HepG2 (cell line): ENCODE results near the gene NFILZ. TPM values are rescaled to one million over a fixed set of nuclear protein-coding genes. Genes with fewer than 3 reads are reported as not detected.
A peak's percentile ranks its signal among the peaks of the same experiment; 100 is the strongest.

Experiments
- BRCA1 ChIP-seq: sonication (generic); formaldehyde crosslinking; IDR thresholded peaks from 2 replicates; pipeline ENCODE4 v1.4.0; 2020; ENCODE audit warnings: missing genetic modification reagents
- CCAR2 ChIP-seq: fragments of 200-400 bp; formaldehyde crosslinking; optimal IDR thresholded peaks from 2 replicates; pipeline ENCODE3; 2018; ENCODE audit warnings: low read depth, mild to moderate bottlenecking, low read length, moderate library complexity
- EHMT2 ChIP-seq: fragments of 200-600 bp; sonication (generic); IDR thresholded peaks from 2 replicates; pipeline ENCODE4 v1.7.0; 2017; ENCODE audit warnings: antibody characterized with exemption, low read depth, low read length, borderline replicate concordance
- FOXO1 ChIP-seq: sonication (generic); formaldehyde crosslinking; IDR thresholded peaks from 2 replicates; pipeline ENCODE4 v1.4.0; 2020; ENCODE audit warnings: missing genetic modification reagents
- HBP1 ChIP-seq: IDR thresholded peaks from 2 replicates; pipeline ENCODE4 v1.6.1; 2016; ENCODE audit warnings: low read depth, control low read depth
- HNRNPUL1 ChIP-seq: fragments of 200-400 bp; formaldehyde crosslinking; IDR thresholded peaks from 2 replicates; pipeline ENCODE4 v1.6.1; 2017; ENCODE audit warnings: low read depth, mild to moderate bottlenecking, low read length, moderate library complexity
- JDP2 ChIP-seq: sonication (generic); formaldehyde crosslinking; IDR thresholded peaks from 2 replicates; pipeline ENCODE4 v1.8.1; 2022; ENCODE audit warnings: missing genetic modification reagents, borderline replicate concordance
- LCORL ChIP-seq, 2 experiments: fragments of 450-650 bp in 1 of 2; sonication (generic) in 1 of 2; formaldehyde crosslinking in 1 of 2; IDR thresholded peaks; 2 replicates each; pipeline versions ENCODE4 v1.5.0 to v1.6.1; 2017 to 2020; ENCODE audit warnings: antibody characterized with exemption in 1 of 2, missing genetic modification reagents in 1 of 2
- MAZ ChIP-seq, 2 experiments: sonication (generic) in 1 of 2; formaldehyde crosslinking in 1 of 2; IDR thresholded peaks; 2 replicates each; pipeline versions ENCODE4 v1.5.0 to v1.6.1; 2012 to 2020; ENCODE audit warnings: low read depth in 2 of 2, mild to moderate bottlenecking in 2 of 2, borderline replicate concordance in 1 of 2, improper control_type of control experiment in 1 of 2, low read length in 1 of 2, missing genetic modification reagents in 1 of 2, moderate library complexity in 1 of 2
- MIER3 ChIP-seq: IDR thresholded peaks from 2 replicates; pipeline ENCODE4 v1.6.1; 2016; ENCODE audit warnings: missing compliant biosample characterization, borderline replicate concordance
- NCOR1 ChIP-seq: fragments of 200-600 bp; sonication (generic); IDR thresholded peaks from 2 replicates; pipeline ENCODE4 v1.7.0; 2017; ENCODE audit warnings: antibody characterized with exemption, low read length, borderline replicate concordance
- PHF8 ChIP-seq: sonication (generic); formaldehyde crosslinking; IDR thresholded peaks from 2 replicates; pipeline ENCODE4 v1.5.0; 2020; ENCODE audit warnings: missing genetic modification reagents
- RXRB ChIP-seq: IDR thresholded peaks from 2 replicates; pipeline ENCODE4 v1.6.1; 2016; ENCODE audit warnings: borderline replicate concordance, missing genetic modification reagents, missing compliant biosample characterization
- SATB2 ChIP-seq: sonication (generic); formaldehyde crosslinking; IDR thresholded peaks from 2 replicates; pipeline ENCODE4 v1.5.0; 2020; ENCODE audit warnings: missing genetic modification reagents
- SMARCC2 ChIP-seq: fragments of 450-650 bp; IDR thresholded peaks from 2 replicates; pipeline ENCODE4 v1.6.1; 2017; ENCODE audit warnings: antibody characterized with exemption, mild to moderate bottlenecking
- ZNF12 ChIP-seq: sonication (generic); formaldehyde crosslinking; IDR thresholded peaks from 2 replicates; pipeline ENCODE4 v1.5.0; 2020; ENCODE audit warnings: missing genetic modification reagents
- ZNF337 ChIP-seq: sonication (generic); formaldehyde crosslinking; IDR thresholded peaks from 2 replicates; pipeline ENCODE4 v1.5.1; 2020; ENCODE audit warnings: missing genetic modification reagents, low read depth, mild to moderate bottlenecking, borderline replicate concordance
- ZNF530 ChIP-seq: sonication (generic); formaldehyde crosslinking; IDR thresholded peaks from 2 replicates; pipeline ENCODE4 v1.5.0; 2020; ENCODE audit warnings: low read depth, mild to moderate bottlenecking, missing genetic modification reagents
- ZNF720 ChIP-seq: sonication (generic); formaldehyde crosslinking; IDR thresholded peaks from 2 replicates; pipeline ENCODE4 v1.4.0; 2020; ENCODE audit warnings: missing genetic modification reagents
- polyA plus RNA-seq, 8 experiments: library from polyadenylated mRNA; depleted of rRNA in 3 of 8; stranded (reverse) in 7 of 8; unstranded in 1 of 8; fragments of >200 nt; fragmentation: Illumina TruSeq in 4 of 8; extraction: Trizol in 4 of 8; gene quantifications; 2 replicates each; pipeline versions ENCODE4 v1.2.1 to v1.2.3, GENCODE V29; 2011 to 2016; ENCODE audit warnings: low read depth in 4 of 8, missing spikeins in 1 of 8, mixed read lengths in 1 of 8; ENCODE audit not compliant: insufficient read depth in 1 of 8
- total RNA-seq, 5 experiments: library from RNA; depleted of rRNA; stranded (reverse); fragments of >200 nt; fragmentation: Illumina TruSeq; extraction: Trizol; gene quantifications; 2 replicates each; pipeline ENCODE4 v1.2.3, GENCODE V29; 2016; ENCODE audit warnings: low read depth in 1 of 5
- TF ChIP-seq, protein P1 (sequence below), 2 experiments: IDR thresholded peaks; 2 replicates each; pipeline ENCODE4 v1.6.1; 2011 to 2012; ENCODE audit warnings: low read length in 2 of 2, borderline replicate concordance in 1 of 2, low read depth in 1 of 2, mild to moderate bottlenecking in 1 of 2, moderate library complexity in 1 of 2
- TF ChIP-seq, protein P2 (sequence below): IDR thresholded peaks from 2 replicates; pipeline ENCODE4 v1.6.1; 2018; ENCODE audit warnings: missing genetic modification reagents, mild to moderate bottlenecking, missing compliant biosample characterization
- TF ChIP-seq, protein P3 (sequence below): sonication (generic); formaldehyde crosslinking; conservative IDR thresholded peaks from 2 replicates; pipeline ENCODE4 v1.4.0; 2020; ENCODE audit warnings: missing genetic modification reagents

Gene NFILZ
- total and polyA plus RNA-seq, 2 of the 13 experiments (the other 11 are each of a cell fraction or from before 2014, with no cell fraction given): not detected

- TF ChIP-seq BRCA1 (CRISPR knock-in tag) (no peak), SMARCC2 (no peak), EHMT2 (peak; percentile 81; the same call in 1 of the 2 replicates), ZNF720 (no peak), MIER3 (CRISPR knock-in tag) (peak; percentile 40; the same call in 1 of the 2 replicates), MAZ (IDR thresholded peaks at IDR 0.05; ENCODE audit: borderline replicate concordance, low read depth, low read length) (no peak), MAZ (CRISPR knock-in tag; IDR thresholded peaks at IDR 0.05; ENCODE audit: low read depth) (peak; percentile 55; the same call in 1 of the 2 replicates), NCOR1 (peak; percentile 90), ZNF12 (CRISPR knock-in tag) (0 out of 2 replicates have a peak, but pooled peaks have one; percentile 43), JDP2 (CRISPR knock-in tag) (no peak), ZNF530 (CRISPR knock-in tag) (no peak), CCAR2 (no peak), ZNF337 (CRISPR knock-in tag) (no peak), SATB2 (CRISPR knock-in tag) (no peak), HBP1 (CRISPR knock-in tag) (no peak; the same call in 1 of the 2 replicates), LCORL (IDR thresholded peaks at IDR 0.05) (no peak), LCORL (CRISPR knock-in tag; IDR thresholded peaks at IDR 0.05) (peak; percentile 75; the same call in 1 of the 2 replicates), PHF8 (no peak), FOXO1 (CRISPR knock-in tag) (peak; percentile 67; the same call in 1 of the 2 replicates), HNRNPUL1 (no peak), RXRB (CRISPR knock-in tag) (peak; percentile 69; the same call in 1 of the 2 replicates)
- TF ChIP-seq, protein P1, sequence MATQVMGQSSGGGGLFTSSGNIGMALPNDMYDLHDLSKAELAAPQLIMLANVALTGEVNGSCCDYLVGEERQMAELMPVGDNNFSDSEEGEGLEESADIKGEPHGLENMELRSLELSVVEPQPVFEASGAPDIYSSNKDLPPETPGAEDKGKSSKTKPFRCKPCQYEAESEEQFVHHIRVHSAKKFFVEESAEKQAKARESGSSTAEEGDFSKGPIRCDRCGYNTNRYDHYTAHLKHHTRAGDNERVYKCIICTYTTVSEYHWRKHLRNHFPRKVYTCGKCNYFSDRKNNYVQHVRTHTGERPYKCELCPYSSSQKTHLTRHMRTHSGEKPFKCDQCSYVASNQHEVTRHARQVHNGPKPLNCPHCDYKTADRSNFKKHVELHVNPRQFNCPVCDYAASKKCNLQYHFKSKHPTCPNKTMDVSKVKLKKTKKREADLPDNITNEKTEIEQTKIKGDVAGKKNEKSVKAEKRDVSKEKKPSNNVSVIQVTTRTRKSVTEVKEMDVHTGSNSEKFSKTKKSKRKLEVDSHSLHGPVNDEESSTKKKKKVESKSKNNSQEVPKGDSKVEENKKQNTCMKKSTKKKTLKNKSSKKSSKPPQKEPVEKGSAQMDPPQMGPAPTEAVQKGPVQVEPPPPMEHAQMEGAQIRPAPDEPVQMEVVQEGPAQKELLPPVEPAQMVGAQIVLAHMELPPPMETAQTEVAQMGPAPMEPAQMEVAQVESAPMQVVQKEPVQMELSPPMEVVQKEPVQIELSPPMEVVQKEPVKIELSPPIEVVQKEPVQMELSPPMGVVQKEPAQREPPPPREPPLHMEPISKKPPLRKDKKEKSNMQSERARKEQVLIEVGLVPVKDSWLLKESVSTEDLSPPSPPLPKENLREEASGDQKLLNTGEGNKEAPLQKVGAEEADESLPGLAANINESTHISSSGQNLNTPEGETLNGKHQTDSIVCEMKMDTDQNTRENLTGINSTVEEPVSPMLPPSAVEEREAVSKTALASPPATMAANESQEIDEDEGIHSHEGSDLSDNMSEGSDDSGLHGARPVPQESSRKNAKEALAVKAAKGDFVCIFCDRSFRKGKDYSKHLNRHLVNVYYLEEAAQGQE (IDR thresholded peaks at IDR 0.05; ENCODE audit: borderline replicate concordance in 1 of 2, low read depth in 1 of 2, low read length in 2 of 2): 0 out of 4 replicates have a peak, but pooled peaks of 1 of the 2 experiments have one; percentile 19
- TF ChIP-seq, protein P2, sequence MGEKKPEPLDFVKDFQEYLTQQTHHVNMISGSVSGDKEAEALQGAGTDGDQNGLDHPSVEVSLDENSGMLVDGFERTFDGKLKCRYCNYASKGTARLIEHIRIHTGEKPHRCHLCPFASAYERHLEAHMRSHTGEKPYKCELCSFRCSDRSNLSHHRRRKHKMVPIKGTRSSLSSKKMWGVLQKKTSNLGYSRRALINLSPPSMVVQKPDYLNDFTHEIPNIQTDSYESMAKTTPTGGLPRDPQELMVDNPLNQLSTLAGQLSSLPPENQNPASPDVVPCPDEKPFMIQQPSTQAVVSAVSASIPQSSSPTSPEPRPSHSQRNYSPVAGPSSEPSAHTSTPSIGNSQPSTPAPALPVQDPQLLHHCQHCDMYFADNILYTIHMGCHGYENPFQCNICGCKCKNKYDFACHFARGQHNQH (CRISPR knock-in tag): peak; percentile 79; the same call in 1 of the 2 replicates
- TF ChIP-seq, protein P3, sequence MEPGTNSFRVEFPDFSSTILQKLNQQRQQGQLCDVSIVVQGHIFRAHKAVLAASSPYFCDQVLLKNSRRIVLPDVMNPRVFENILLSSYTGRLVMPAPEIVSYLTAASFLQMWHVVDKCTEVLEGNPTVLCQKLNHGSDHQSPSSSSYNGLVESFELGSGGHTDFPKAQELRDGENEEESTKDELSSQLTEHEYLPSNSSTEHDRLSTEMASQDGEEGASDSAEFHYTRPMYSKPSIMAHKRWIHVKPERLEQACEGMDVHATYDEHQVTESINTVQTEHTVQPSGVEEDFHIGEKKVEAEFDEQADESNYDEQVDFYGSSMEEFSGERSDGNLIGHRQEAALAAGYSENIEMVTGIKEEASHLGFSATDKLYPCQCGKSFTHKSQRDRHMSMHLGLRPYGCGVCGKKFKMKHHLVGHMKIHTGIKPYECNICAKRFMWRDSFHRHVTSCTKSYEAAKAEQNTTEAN: peak; percentile 97
Observed at GRCh38 chr19:8640402-8641004, 10.1 kb downstream of the NFILZ start (continued).
